Measurements from ENCODE around the gene NACC2.
"Not testable (repeated sequence)": the region's sequence is repeated elsewhere in the genome, so short reads cannot be mapped to it uniquely, and the experiment has no call there.

Gene NACC2

DNA sequence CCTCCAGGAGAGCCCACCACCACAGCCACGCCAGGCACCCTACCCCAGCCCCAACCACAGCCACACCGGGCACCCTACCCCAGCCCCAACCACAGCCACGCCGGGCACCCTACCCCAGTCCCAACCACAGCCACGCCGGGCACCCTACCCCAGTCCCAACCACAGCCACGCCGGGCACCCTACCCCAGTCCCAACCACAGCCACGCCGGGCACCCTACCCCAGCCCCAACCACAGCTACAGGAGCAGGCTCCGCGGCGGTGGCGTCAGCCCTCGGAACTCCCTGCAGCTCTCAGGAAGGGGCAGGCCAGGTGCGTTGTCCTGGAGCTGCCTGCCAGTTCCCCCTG lies 128.2 kb downstream of the NACC2 start:
- in situ Hi-C loops (cut with HindIII; ENCODE audit: low pct_ligation_motif_present, low pct_unique_long_range_greater_than_20kb, low sequenced_read_pairs); DNase-seq: not testable (repeated sequence)

DNA sequence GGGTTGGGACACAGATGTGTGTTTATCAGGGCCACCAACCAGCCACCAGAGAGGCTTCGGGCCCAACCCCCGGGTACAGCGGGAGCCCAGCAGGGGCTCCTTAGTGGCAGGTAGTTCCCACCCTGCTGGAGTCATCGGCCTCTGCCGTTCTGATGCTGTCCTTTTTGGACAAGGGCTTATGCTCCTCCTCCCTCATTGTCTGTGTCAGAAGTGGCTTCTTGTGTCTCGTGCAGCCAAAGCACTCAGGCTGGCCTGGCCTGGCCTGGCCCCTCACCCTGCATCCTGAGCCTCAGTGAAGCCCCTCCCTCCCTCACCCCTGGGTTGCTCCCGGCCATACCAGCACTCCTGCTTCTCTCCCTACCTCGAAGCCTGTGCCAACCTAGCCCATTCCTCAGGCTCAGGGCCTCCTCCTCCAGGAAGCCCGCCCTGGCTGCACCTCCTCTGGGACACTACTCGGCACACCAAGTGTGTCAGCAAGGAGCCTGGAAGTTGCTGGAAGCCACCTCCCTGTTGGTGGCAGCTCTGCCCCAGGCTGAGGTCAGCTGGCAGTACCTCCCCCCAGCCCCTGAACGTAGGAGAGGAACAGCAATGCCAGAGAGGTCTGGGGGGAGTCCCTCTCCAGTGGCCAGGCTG lies 129.8 kb downstream of the NACC2 start:
- in situ Hi-C loops (cut with HindIII; ENCODE audit: low pct_ligation_motif_present, low pct_unique_long_range_greater_than_20kb, low sequenced_read_pairs) = no loop called here
- DNase-seq = no peak

DNA sequence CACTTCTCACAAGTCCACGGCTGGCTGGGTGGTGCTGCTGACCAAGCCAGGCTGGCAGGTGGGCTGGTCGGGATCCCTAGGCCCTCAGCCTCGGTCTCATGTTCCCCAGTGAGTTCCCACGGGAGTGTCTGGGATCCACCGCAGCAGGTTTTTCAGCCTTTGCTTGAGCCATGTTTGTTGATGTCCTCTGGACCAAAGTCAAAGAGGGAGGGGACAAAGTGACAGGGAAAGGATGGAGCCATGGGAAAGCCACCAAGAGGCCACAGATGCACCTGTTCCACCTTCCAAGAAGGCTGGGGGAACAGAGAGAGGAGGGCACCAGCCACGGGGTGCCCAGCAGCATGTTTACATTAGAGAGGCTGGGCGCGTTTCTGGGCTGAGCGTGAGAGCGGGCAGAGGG lies 131.2 kb downstream of the NACC2 start:
- DNase-seq = no peak
- in situ Hi-C loops (cut with HindIII; ENCODE audit: low pct_ligation_motif_present, low pct_unique_long_range_greater_than_20kb, low sequenced_read_pairs) = no loop called here

DNA sequence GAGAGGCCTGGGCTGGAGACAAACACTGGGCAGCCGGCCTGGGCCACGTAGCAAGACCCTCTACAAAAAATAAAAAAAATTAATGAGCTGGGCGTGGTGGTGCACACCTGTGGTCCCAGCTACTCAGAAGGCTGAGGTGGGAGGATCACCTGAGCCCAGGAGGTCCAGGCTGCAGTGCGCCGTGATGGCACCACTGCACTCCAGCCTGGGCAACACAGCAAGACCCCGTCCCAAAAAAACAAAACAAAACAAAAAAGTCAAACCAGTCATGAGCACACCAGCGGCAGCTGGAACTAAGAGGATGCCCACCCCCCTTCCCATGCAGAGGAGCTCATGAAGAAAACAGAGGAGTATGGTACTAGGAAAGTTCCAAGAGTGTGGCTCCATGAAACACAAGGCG lies 131.8 kb downstream of the NACC2 start:
- in situ Hi-C loops (cut with HindIII; ENCODE audit: low pct_ligation_motif_present, low pct_unique_long_range_greater_than_20kb, low sequenced_read_pairs) = no loop called here
- no peak for DNase-seq

DNA sequence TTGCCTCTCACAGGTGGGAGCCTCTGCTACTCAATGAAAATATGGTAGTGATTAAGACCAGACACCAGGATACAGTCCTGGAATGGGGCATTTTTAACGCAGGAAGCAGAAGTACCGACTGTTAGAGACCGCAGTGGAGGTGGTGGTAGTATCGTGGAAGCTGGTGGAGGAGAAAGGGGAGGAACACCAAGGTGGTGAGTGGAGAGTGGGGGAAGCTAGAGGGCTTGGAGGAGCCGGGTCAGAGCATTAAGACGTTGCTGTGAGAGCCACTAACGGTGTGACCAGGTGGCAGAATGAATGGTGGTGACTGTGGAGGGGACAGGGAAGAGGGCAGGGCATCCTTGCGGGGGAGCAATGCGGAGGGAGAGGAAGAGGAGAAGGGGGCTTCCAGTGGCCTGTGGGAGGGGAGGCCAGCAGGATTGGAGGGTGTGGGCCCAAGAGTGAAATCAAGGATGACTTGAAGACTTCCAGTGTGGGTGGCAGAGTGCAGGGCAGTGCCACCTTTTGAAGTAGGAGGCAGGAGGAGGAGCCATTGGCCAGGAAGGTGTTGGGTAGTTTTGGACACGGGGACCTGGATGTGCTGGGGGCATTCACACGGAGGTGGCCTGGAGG lies 132.3 kb downstream of the NACC2 start:
- DNase-seq = no peak
- in situ Hi-C loops (cut with HindIII; ENCODE audit: low pct_ligation_motif_present, low pct_unique_long_range_greater_than_20kb, low sequenced_read_pairs) = no loop called here

DNA sequence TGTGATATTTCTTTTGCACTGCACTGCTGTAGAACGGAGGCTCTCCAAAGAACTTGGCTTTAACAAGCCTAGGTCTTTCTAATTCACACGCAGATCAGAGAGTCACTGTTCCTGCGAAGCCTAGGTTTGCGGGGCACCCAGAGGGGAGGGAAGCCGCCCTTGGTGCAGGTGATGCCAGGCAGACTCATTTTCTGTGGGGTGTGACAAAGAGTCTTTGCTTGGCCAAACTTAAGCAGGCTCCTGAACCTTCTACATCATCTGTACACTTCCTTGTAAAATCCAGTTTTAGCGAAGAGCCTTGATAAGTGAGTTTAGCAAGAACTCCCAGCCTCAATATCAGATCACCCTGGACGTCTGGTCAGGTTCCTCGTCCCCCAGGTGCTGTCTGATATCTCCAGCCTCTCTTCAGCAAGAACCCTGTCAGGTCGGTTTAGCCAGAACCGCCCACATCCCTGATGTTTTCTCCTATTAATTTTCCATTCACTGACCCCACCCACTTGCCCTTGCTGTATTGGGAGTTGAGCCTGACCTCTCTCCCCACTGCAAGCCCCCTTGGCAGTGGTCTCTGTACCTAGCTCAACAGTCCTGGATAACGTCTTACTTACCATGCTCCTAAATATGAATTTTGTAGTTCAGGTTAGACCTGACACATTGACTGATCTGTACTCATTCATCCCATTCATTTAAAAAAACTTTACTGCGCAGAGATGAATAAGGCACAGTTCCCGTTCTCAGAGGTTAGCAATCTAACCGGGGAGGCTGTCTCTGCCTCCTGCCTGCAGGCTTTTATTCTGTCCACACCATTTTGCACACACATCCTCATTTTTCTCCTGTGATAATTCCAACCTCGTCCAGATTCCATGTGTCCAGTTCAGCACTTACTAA lies 133.0 kb downstream of the NACC2 start:
- in situ Hi-C loops (cut with HindIII; ENCODE audit: low pct_ligation_motif_present, low pct_unique_long_range_greater_than_20kb, low sequenced_read_pairs) = no loop called here
- no peak for DNase-seq

DNA sequence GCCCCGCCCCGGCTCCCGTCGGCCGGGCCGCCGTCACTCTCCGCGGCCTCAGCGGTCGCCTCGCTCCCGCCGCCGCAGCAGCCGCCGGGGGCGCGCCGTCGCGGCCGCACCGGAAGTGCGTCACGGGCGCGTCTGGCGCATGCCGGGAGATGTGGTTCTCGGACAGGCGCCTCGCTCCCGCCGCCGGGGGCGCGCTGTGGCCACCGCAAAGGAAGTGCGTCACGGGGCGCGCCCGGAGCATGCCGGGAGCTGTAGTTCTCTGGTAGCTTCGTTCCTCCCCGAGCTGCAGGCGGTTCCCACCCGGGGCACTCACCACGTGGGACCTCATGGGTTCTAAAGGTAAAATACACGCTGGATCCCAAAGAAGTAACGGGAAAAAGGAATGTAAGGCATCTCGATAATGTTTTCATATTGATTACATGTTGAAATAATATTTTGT lies 133.8 kb downstream of the NACC2 start, which contains the start of gene UBAC1:
Gene UBAC1 (minus strand): TSS at position 97 of the 439 bp plus-strand sequence. CDS start 211 bp downstream, outside the sequence.
- DNase-seq = peak; percentile 93
- in situ Hi-C loops (cut with HindIII; ENCODE audit: low pct_ligation_motif_present, low pct_unique_long_range_greater_than_20kb, low sequenced_read_pairs) = no loop called here

DNA sequence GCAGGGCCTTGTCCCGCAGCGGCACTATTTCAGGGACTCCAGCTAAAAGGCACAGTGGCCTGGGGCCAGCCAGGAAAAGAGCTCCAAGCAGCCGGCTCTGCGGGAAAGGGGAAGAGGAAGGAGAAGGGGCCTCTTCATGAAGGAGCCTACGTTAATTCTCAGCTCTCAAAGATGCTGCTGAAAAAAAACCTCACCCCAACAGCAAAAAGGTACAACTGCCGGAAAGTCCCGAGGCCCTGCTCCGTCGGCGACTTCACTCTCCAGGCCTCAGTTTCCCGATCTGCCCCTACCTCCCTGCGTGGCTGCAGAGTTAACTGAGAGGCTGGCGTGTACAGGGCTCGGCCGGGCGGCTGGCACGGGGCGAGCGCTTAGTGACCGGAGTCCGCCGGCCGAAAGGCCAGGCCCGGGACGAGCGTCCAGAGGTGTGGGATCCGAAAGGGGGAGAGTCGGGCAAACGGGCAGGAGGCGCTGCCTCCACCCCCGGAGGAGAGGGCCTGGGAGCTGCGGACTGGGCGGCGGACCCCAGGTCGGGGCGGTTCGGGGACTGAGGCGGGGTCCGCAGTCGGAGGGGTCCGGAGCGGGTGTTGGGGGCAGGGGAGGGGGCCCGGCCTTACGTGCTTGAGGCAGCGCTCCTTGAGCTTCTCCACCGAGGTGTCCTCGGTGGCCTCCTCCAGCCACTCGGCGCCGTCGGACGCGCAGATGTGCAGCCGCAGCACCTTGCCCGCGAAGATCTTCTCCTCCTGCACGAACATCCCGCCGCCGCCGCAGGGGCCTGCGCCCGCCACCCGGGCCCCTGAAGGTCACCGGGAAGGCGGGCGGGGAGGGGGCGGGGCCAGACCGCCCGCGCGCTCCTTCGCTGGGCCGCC lies 134.4 kb downstream of the NACC2 start:
- DNase-seq = peak; percentile 39
- in situ Hi-C loops (cut with HindIII; ENCODE audit: low pct_ligation_motif_present, low pct_unique_long_range_greater_than_20kb, low sequenced_read_pairs) = no loop called here

DNA sequence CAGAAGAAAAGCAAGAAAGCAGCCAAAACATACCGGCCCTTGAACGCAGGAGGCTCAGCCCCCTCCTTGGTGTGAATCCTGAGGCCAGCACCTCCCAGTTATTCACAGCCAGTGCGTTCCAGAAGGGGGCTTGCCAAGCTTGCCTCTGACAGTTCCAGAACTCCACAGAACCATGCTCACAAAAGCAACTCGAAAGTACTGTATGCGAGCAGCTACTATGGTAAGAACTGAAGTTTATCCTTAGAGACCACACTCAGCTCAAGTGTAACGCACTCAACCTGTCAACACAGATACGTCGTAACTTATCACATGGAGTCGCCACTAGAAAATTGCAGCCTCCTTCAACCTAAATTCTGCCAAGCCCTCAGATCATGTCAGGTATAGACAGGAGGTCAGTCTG lies 135.3 kb downstream of the NACC2 start:
- no peak for DNase-seq
- in situ Hi-C loops (cut with HindIII; ENCODE audit: low pct_ligation_motif_present, low pct_unique_long_range_greater_than_20kb, low sequenced_read_pairs) = no loop called here

DNA sequence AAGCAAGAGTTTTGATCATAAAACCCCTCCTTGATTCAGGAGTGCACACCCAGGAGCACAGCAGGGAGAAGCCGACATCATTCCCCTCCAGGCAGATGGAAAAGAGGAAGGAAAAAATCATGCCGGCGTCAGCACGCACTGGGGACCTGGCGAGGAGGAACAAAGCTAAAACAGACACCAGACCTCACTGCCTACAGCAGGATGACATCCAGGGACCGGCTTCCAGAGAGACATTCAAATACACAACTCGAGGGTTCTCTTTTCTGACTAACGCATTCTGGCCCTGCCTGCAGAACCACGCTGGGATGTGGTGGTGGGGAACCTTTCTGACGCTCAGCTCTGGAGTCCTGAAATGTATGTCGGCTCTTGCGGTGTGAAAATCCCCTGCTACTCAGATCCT lies 136.6 kb downstream of the NACC2 start:
- in situ Hi-C loops (cut with HindIII; ENCODE audit: low pct_ligation_motif_present, low pct_unique_long_range_greater_than_20kb, low sequenced_read_pairs) = no loop called here
- DNase-seq = no peak

DNA sequence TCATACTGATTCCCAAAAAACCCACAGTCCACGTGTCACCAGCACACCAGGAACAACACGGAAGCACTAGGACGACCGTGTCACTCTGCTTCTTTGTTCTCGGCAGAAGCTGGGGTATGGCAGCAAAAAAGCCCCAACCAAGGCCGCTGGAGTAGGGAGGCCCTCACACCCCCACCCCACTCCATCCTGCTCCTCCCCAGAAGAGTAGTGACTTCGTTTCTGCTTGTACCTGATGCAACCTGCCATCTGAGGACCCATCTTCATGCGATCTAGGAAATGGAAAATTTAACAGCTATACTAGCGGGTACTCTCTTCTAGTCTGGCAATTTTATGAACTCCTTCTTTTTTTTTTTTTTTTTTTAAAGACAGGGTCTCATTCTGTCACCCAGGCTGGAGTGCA lies 137.7 kb downstream of the NACC2 start:
- no peak for DNase-seq
- in situ Hi-C loops (cut with HindIII; ENCODE audit: low pct_ligation_motif_present, low pct_unique_long_range_greater_than_20kb, low sequenced_read_pairs) = no loop called here

DNA sequence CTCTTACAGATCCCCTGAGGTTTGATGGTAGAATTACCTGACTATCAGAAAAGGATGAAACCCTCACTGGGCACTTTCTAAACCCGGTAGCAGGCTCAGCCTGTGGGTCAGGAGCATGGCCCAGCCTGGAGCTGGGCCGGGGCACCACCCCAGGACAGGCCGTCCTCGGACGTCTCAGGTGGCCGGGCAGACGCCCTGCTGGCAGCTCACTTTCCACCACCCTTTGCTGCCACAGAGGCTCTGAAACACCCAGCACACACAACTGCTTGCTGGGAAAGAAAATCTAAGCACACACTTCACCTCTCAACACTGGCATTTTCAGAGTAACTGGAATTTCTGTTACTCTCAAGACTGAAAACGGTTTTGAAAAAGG lies 138.3 kb downstream of the NACC2 start:
- no peak for DNase-seq
- in situ Hi-C loops (cut with HindIII; ENCODE audit: low pct_ligation_motif_present, low pct_unique_long_range_greater_than_20kb, low sequenced_read_pairs) = no loop called here

All from ACHN (cell line).